ENCODE measurements around the gene ACOXL.

ACOXL gene

DNA sequence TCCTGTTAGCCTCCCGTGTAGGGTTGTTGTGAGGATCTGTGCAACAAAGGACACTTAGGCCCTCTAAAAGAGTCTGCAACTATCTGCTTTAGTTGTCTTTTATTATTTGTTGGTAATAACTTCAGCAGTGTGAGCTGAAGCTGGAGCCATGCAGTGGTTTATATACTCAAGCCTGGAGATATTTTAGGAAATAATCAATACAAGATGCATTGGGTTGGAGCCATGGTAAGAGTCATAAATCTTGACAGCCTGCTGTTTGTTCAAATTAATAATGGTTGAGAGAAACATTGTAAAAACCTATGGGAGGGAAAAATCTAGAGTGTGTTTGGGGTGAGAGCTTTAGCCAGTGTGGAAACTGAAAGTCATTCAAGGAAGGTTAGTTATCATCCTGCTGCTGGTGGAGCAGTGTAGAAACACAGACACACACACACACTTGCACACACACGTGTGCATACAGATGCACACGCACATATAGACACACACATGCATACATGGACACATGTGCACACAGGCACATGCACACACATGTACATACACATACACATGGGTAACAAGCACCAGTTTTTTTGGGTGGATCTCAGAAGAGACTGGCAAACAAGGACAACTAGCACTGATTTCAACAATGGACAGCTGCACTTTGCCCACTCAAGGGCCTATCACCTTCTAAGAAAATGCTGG lies 51.0 kb downstream of the ACOXL start:
- H3K27me3 ChIP-seq (ENCODE audit: insufficient read depth, low read length), result no peaks in the 10 kb centered on the region
- H3K4me1 ChIP-seq (ENCODE audit: insufficient read depth, low read length), result no peaks in the 10 kb centered on the region
- 86% methylated on average over 3 of the region's 3 CpGs for WGBS
- H3K27ac ChIP-seq (ENCODE audit: low read depth, low read length), result no peak overlapping the region
- H3K9ac ChIP-seq (ENCODE audit: low read depth, low read length), result no peak overlapping the region
- no peak overlapping the region for H3K4me3 ChIP-seq (ENCODE audit: low read length)
- H3K36me3 ChIP-seq (ENCODE audit: insufficient read depth, low read length), result 0 out of 2 replicates have a peak, but pooled peaks cover 8% of the 10 kb centered on the region
- no peaks in the 10 kb centered on the region for H3K9me3 ChIP-seq (ENCODE audit: insufficient read depth, low read depth, low read length)

DNA sequence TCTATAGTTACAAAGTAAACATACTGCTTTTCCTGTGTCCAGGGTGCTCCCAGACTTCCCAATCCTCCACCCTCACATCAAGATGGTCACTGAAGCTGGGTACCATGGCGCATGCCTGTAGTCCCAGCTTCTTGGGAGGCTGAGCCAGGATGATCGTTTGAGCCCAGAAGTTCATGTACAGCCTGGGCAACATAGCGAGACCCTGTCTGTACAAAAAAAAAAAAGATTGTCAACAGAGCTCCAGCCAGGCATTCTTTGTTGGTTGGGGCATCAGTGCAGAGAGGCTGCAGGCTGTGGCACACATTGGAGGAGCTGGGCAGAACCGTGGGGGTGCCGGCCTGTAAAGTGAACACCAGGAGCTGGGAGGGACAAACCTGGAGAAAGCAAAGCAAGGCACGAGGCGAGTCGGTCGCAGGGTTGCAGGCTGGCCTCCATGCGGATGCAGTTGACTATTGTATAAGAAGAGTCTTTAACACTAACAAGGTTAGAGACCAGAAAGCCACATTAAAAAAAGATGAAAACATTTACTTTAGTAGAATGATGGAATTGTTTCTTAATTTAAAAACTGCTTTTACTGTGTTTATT lies 51.8 kb downstream of the ACOXL start:
- 93% methylated on average over 9 of the region's 10 CpGs for WGBS
- H3K9ac ChIP-seq (ENCODE audit: low read depth, low read length), result no peak overlapping the region
- no peak overlapping the region for H3K27ac ChIP-seq (ENCODE audit: low read depth, low read length)
- H3K4me1 ChIP-seq (ENCODE audit: insufficient read depth, low read length), result no peaks in the 10 kb centered on the region
- H3K4me3 ChIP-seq (ENCODE audit: low read length), result no peak overlapping the region
- no peaks in the 10 kb centered on the region for H3K27me3 ChIP-seq (ENCODE audit: insufficient read depth, low read length)
- H3K36me3 ChIP-seq (ENCODE audit: insufficient read depth, low read length), result 0 out of 2 replicates have a peak, but pooled peaks cover 8% of the 10 kb centered on the region
- H3K9me3 ChIP-seq (ENCODE audit: insufficient read depth, low read depth, low read length), result no peaks in the 10 kb centered on the region

DNA sequence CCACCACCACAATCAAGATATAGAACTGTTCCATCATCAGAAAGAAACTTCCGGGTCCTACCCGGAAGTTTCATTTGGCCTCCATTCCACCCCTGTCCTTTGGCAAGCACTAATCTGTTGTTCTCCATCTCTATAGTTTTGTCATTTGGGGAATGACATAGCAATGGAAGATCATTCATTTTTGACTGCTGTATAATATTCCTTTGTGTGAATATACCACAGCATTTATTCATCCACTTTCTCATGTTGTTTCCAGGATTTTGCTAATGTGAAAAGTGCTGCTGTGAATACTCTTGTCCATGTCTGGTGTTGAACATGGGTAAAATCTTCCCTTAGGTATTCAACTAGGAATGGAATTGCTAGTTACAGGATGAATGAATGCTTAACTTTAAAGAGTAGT lies 53.1 kb downstream of the ACOXL start:
- Histone ChIP-seq H3K27me3 (ENCODE audit: insufficient read depth, low read length) (no peaks in the 10 kb centered on the region), H3K36me3 (ENCODE audit: insufficient read depth, low read length) (0 out of 2 replicates have a peak, but pooled peaks cover 8% of the 10 kb centered on the region), H3K9ac (ENCODE audit: low read depth, low read length) (no peak overlapping the region), H3K4me1 (ENCODE audit: insufficient read depth, low read length) (no peaks in the 10 kb centered on the region), H3K9me3 (ENCODE audit: insufficient read depth, low read depth, low read length) (no peaks in the 10 kb centered on the region), H3K4me3 (ENCODE audit: low read length) (no peak overlapping the region), H3K27ac (ENCODE audit: low read depth, low read length) (no peak overlapping the region)
- 100% methylated on average over 2 of the region's 2 CpGs for WGBS

- H3K9ac ChIP-seq (ENCODE audit: low read depth, low read length), result no peak overlapping the region
- H3K4me3 ChIP-seq (ENCODE audit: low read length), result no peak overlapping the region
- no peaks in the 10 kb centered on the region for H3K4me1 ChIP-seq (ENCODE audit: insufficient read depth, low read length)
- H3K36me3 ChIP-seq (ENCODE audit: insufficient read depth, low read length), result 0 out of 2 replicates have a peak, but pooled peaks cover 8% of the 10 kb centered on the region
- H3K27ac ChIP-seq (ENCODE audit: low read depth, low read length), result no peak overlapping the region
- H3K9me3 ChIP-seq (ENCODE audit: insufficient read depth, low read depth, low read length), result no peaks in the 10 kb centered on the region
- WGBS, result 91% methylated on average over 2 of the region's 2 CpGs
- no peaks in the 10 kb centered on the region for H3K27me3 ChIP-seq (ENCODE audit: insufficient read depth, low read length)
Measured at GRCh38 chr2:110788976-110789375, 56.6 kb downstream of the ACOXL start.

DNA sequence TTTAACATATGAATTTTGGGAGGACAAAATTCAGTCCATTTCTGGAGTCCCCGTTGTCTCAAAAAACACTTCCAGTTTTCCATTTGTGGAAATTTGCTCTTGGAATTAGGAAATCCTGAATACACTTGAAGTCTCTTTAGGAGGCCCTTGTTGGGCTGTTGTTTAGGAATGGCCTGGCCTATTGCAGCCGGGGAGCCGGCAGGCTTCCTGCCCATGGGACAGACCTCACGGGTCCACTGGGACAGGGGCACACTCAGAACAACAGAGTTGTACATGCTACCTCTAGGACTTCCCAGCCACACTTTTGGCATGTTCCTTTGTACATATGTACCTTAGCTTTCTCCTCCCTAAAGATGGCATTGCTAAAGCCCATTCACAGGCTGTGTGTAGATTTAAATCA lies 57.3 kb downstream of the ACOXL start:
- H3K27me3 ChIP-seq (ENCODE audit: insufficient read depth, low read length), result no peaks in the 10 kb centered on the region

DNA sequence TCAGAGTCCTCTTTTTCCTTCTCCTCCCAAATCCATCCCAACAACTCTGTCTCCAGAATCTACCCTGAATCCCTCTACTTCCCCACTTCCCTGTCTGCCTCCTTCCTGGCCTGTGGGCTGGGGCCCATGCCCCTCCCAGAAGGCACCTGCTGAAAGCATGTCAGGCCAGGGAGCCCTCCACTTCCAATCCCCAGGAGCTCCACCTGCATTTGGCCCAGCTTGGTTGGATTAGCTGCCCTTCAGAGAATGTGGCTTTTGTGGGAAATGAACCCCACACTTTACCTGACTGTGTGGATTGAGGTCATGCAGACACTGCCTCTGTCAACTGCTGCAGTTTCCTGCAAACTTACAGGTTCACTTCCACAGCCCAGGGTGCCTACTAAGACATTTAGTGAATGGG lies 58.5 kb downstream of the ACOXL start:
- H3K4me3 ChIP-seq (ENCODE audit: low read length), result no peak overlapping the region
- H3K9me3 ChIP-seq (ENCODE audit: insufficient read depth, low read depth, low read length), result no peaks in the 10 kb centered on the region
- no peak overlapping the region for H3K9ac ChIP-seq (ENCODE audit: low read depth, low read length)
- H3K27me3 ChIP-seq (ENCODE audit: insufficient read depth, low read length), result no peaks in the 10 kb centered on the region
- no peak overlapping the region for H3K27ac ChIP-seq (ENCODE audit: low read depth, low read length)
- no peaks in the 10 kb centered on the region for H3K4me1 ChIP-seq (ENCODE audit: insufficient read depth, low read length)
- H3K36me3 ChIP-seq (ENCODE audit: insufficient read depth, low read length), result no peaks in the 10 kb centered on the region

More for the DNA sequence above, 57.3 kb downstream of the ACOXL start:
- Histone ChIP-seq H3K36me3 (ENCODE audit: insufficient read depth, low read length) (0 out of 2 replicates have a peak, but pooled peaks cover 8% of the 10 kb centered on the region), H3K27ac (ENCODE audit: low read depth, low read length) (no peak overlapping the region), H3K4me3 (ENCODE audit: low read length) (no peak overlapping the region), H3K9me3 (ENCODE audit: insufficient read depth, low read depth, low read length) (no peaks in the 10 kb centered on the region), H3K4me1 (ENCODE audit: insufficient read depth, low read length) (no peaks in the 10 kb centered on the region), H3K9ac (ENCODE audit: low read depth, low read length) (no peak overlapping the region)
- WGBS, result 91% methylated on average over 4 of the region's 4 CpGs

- H3K27ac ChIP-seq (ENCODE audit: low read depth, low read length), result no peak overlapping the region
- H3K4me3 ChIP-seq (ENCODE audit: low read length), result no peak overlapping the region
- H3K9me3 ChIP-seq (ENCODE audit: insufficient read depth, low read depth, low read length), result no peaks in the 10 kb centered on the region
- H3K27me3 ChIP-seq (ENCODE audit: insufficient read depth, low read length), result no peaks in the 10 kb centered on the region
- 82% methylated on average over 4 of the region's 4 CpGs for whole genome bisulfite sequencing
- H3K9ac ChIP-seq (ENCODE audit: low read depth, low read length), result no peak overlapping the region
- no peaks in the 10 kb centered on the region for H3K4me1 ChIP-seq (ENCODE audit: insufficient read depth, low read length)
- no peaks in the 10 kb centered on the region for H3K36me3 ChIP-seq (ENCODE audit: insufficient read depth, low read length)
Measured at GRCh38 chr2:110791435-110791834, 59.1 kb downstream of the ACOXL start.

DNA sequence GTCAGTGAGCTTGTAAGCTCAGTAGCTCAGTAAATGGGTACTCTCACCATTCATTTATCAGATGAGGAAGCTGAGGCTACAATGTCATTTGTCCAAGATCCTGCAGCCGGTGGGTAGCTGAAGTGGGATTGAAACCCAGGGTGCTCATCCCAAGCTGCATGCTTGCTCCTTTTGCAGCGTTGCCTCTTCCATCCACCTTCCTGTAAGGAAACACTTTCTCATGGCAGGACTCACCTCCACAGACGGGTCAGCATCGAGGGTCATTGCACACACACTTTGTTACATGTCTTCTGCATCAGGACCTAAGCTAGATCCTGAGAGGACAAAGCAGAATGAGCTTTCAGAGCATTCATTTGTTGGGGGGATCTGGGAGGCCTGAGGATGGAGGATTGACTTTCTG lies 60.7 kb downstream of the ACOXL start:
- 93% methylated on average over 4 of the region's 4 CpGs for WGBS
- Histone ChIP-seq H3K4me1 (ENCODE audit: insufficient read depth, low read length) (no peaks in the 10 kb centered on the region), H3K27ac (ENCODE audit: low read depth, low read length) (no peak overlapping the region), H3K9ac (ENCODE audit: low read depth, low read length) (no peak overlapping the region), H3K36me3 (ENCODE audit: insufficient read depth, low read length) (no peaks in the 10 kb centered on the region), H3K9me3 (ENCODE audit: insufficient read depth, low read depth, low read length) (no peaks in the 10 kb centered on the region), H3K4me3 (ENCODE audit: low read length) (no peak overlapping the region), H3K27me3 (ENCODE audit: insufficient read depth, low read length) (no peaks in the 10 kb centered on the region)

- H3K9me3 ChIP-seq (ENCODE audit: insufficient read depth, low read depth, low read length), result no peaks in the 10 kb centered on the region
- H3K27ac ChIP-seq (ENCODE audit: low read depth, low read length), result no peak overlapping the region
- H3K4me1 ChIP-seq (ENCODE audit: insufficient read depth, low read length), result no peaks in the 10 kb centered on the region
- H3K36me3 ChIP-seq (ENCODE audit: insufficient read depth, low read length), result peaks cover 10% of the 10 kb centered on the region
- H3K9ac ChIP-seq (ENCODE audit: low read depth, low read length), result no peak overlapping the region
- WGBS, result 81% methylated on average over 4 of the region's 4 CpGs
- no peak overlapping the region for H3K4me3 ChIP-seq (ENCODE audit: low read length)
- H3K27me3 ChIP-seq (ENCODE audit: insufficient read depth, low read length), result no peaks in the 10 kb centered on the region
Measured at GRCh38 chr2:110794390-110794789, 62.0 kb downstream of the ACOXL start.

DNA sequence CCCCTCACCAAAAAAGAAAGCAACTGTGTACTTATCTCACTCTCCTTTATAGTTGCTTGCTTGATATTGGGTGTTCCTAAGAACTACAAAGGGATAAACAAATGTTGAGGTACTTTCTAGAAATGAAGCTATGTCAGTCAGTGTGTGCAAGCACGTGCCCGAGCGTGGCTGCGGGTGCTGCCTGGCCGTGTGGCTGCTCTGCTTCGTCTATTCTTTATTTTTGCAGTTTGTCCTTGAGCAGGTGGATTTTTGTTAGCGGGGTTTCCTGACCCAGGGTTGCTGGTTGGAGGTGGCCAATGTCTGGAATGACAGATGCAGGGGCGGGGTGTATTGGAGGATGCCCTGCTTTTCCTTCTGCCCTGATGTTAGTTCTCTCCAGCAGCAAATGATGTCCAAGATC lies 62.6 kb downstream of the ACOXL start:
- H3K9ac ChIP-seq (ENCODE audit: low read depth, low read length), result no peak overlapping the region
- H3K4me1 ChIP-seq (ENCODE audit: insufficient read depth, low read length), result no peaks in the 10 kb centered on the region
- WGBS, result 94% methylated on average over 8 of the region's 8 CpGs

GRCh38 chr2:110796716-110797301 lies 64.4 kb downstream of the ACOXL start:
- H3K27me3 ChIP-seq (ENCODE audit: insufficient read depth, low read length), result no peaks in the 10 kb centered on the region
- H3K9me3 ChIP-seq (ENCODE audit: insufficient read depth, low read depth, low read length), result no peaks in the 10 kb centered on the region
- H3K27ac ChIP-seq (ENCODE audit: low read depth, low read length), result no peak overlapping the region
- no peak overlapping the region for H3K9ac ChIP-seq (ENCODE audit: low read depth, low read length)
- WGBS, result 96% methylated on average over 7 of the region's 7 CpGs
- H3K36me3 ChIP-seq (ENCODE audit: insufficient read depth, low read length), result peaks cover 19% of the 10 kb centered on the region
- H3K4me1 ChIP-seq (ENCODE audit: insufficient read depth, low read length), result peaks cover 12% of the 10 kb centered on the region
- H3K4me3 ChIP-seq (ENCODE audit: low read length), result no peak overlapping the region

More for the DNA sequence above, 62.6 kb downstream of the ACOXL start:
- no peak overlapping the region for H3K4me3 ChIP-seq (ENCODE audit: low read length)
- H3K27me3 ChIP-seq (ENCODE audit: insufficient read depth, low read length), result no peaks in the 10 kb centered on the region
- no peaks in the 10 kb centered on the region for H3K9me3 ChIP-seq (ENCODE audit: insufficient read depth, low read depth, low read length)
- peaks cover 15% of the 10 kb centered on the region for H3K36me3 ChIP-seq (ENCODE audit: insufficient read depth, low read length)
- no peak overlapping the region for H3K27ac ChIP-seq (ENCODE audit: low read depth, low read length)
